HepG2 (cell line): ENCODE results near the gene KDM2B. TPM values are rescaled to one million over a fixed set of nuclear protein-coding genes. Genes with fewer than 3 reads are reported as not detected.

Experiments
- ARHGAP35 ChIP-seq: sonication (generic); formaldehyde crosslinking; IDR thresholded peaks from 2 replicates; pipeline ENCODE4 v1.9.0; 2022; ENCODE audit warnings: mild to moderate bottlenecking, inconsistent platforms, moderate library complexity, missing genetic modification reagents, borderline replicate concordance
- IRF1 ChIP-seq: sonication (generic); formaldehyde crosslinking; IDR thresholded peaks from 2 replicates; pipeline ENCODE4 v1.4.0; 2020; ENCODE audit warnings: low read depth, mild to moderate bottlenecking, missing genetic modification reagents
- MTF1 ChIP-seq: sonication (generic); formaldehyde crosslinking; IDR thresholded peaks from 2 replicates; pipeline ENCODE4 v1.5.0; 2020; ENCODE audit warnings: missing genetic modification reagents
- REPIN1 ChIP-seq: sonication (generic); formaldehyde crosslinking; IDR thresholded peaks from 2 replicates; pipeline ENCODE4 v1.8.0; 2022; ENCODE audit warnings: missing genetic modification reagents, low read depth, mild to moderate bottlenecking, borderline replicate concordance
- SNAPC4 ChIP-seq: sonication (generic); formaldehyde crosslinking; IDR thresholded peaks from 2 replicates; pipeline ENCODE4 v1.4.0; 2020; ENCODE audit warnings: mild to moderate bottlenecking, missing genetic modification reagents
- ZBTB40 ChIP-seq, 2 experiments: fragments of 450-650 bp in 1 of 2; sonication (generic) in 1 of 2; formaldehyde crosslinking in 1 of 2; IDR thresholded peaks; 2 replicates each; pipeline versions ENCODE4 v1.6.1 to v1.8.0; 2016 to 2022; ENCODE audit warnings: antibody characterized with exemption in 1 of 2, mild to moderate bottlenecking in 1 of 2, missing genetic modification reagents in 1 of 2
- ZBTB7A ChIP-seq: sonication (generic); formaldehyde crosslinking; IDR thresholded peaks from 2 replicates; pipeline ENCODE4 v1.8.0; 2022; ENCODE audit warnings: mild to moderate bottlenecking, missing genetic modification reagents
- ZFYVE20 ChIP-seq: sonication (generic); formaldehyde crosslinking; IDR thresholded peaks from 2 replicates; pipeline ENCODE4 v1.8.0; 2023; ENCODE audit warnings: low read depth, mild to moderate bottlenecking, moderate library complexity, missing genetic modification reagents, borderline replicate concordance
- ZMYM3 ChIP-seq: sonication (generic); formaldehyde crosslinking; IDR thresholded peaks from 2 replicates; pipeline ENCODE4 v1.5.1; 2020; ENCODE audit warnings: mild to moderate bottlenecking, missing genetic modification reagents
- ZNF224 ChIP-seq: sonication (generic); formaldehyde crosslinking; IDR thresholded peaks from 2 replicates; pipeline ENCODE4 v1.5.0; 2020; ENCODE audit warnings: mild to moderate bottlenecking, missing genetic modification reagents
- ZNF775 ChIP-seq: sonication (generic); formaldehyde crosslinking; IDR thresholded peaks from 2 replicates; pipeline ENCODE4 v1.4.0; 2020; ENCODE audit warnings: missing genetic modification reagents, mild to moderate bottlenecking, moderate library complexity, borderline replicate concordance
- polyA plus RNA-seq, 8 experiments: library from polyadenylated mRNA; depleted of rRNA in 3 of 8; stranded (reverse) in 7 of 8; unstranded in 1 of 8; fragments of >200 nt; fragmentation: Illumina TruSeq in 4 of 8; extraction: Trizol in 4 of 8; gene quantifications; 2 replicates each; pipeline versions ENCODE4 v1.2.1 to v1.2.3, GENCODE V29; 2011 to 2016; ENCODE audit warnings: low read depth in 4 of 8, missing spikeins in 1 of 8, mixed read lengths in 1 of 8; ENCODE audit not compliant: insufficient read depth in 1 of 8
- total RNA-seq, 5 experiments: library from RNA; depleted of rRNA; stranded (reverse); fragments of >200 nt; fragmentation: Illumina TruSeq; extraction: Trizol; gene quantifications; 2 replicates each; pipeline ENCODE4 v1.2.3, GENCODE V29; 2016; ENCODE audit warnings: low read depth in 1 of 5

Gene KDM2B
- total and polyA plus RNA-seq, 2 of the 13 experiments (the other 11 are each of a cell fraction or from before 2014, with no cell fraction given): 17.5 to 26.1 TPM

GRCh38 chr12:121536899-121537813 lies 43.7 kb downstream of the KDM2B start (continued):
- peak; percentile 70; the same call in 1 of the 2 replicates for TF ChIP-seq SNAPC4 (CRISPR knock-in tag)
- no peak for TF ChIP-seq ARHGAP35
- TF ChIP-seq IRF1 (CRISPR knock-in tag): peak; percentile 36; the same call in 1 of the 2 replicates
- peak; percentile 68; the same call in 1 of the 2 replicates for TF ChIP-seq ZNF224 (CRISPR knock-in tag)
- TF ChIP-seq ZFYVE20 (CRISPR knock-in tag): 0 out of 2 replicates have a peak, but pooled peaks have one; percentile 16
- no peak for TF ChIP-seq ZBTB40 (IDR thresholded peaks at IDR 0.05)
- TF ChIP-seq ZBTB40 (CRISPR knock-in tag; IDR thresholded peaks at IDR 0.05): peak; percentile 90
- peak; percentile 80; the same call in 1 of the 2 replicates for TF ChIP-seq ZNF775
- TF ChIP-seq MTF1 (CRISPR knock-in tag): 0 out of 2 replicates have a peak, but pooled peaks have one; percentile 44
- peak; percentile 59; the same call in 1 of the 2 replicates for TF ChIP-seq REPIN1 (CRISPR knock-in tag)
- TF ChIP-seq ZMYM3 (CRISPR knock-in tag): peak; percentile 59; the same call in 1 of the 2 replicates
- 0 out of 2 replicates have a peak, but pooled peaks have one; percentile 17 for TF ChIP-seq ZBTB7A
